GM12878 (cell line): ENCODE measurements around the gene DAD1. TPM values are rescaled to one million over a fixed set of nuclear protein-coding genes. Genes with fewer than 3 reads are reported as not detected.

ENCODE experiments used
- BCL11A ChIP-seq: IDR thresholded peaks from 2 replicates; pipeline ENCODE4 v1.6.1; 2011; ENCODE audit warnings: low read depth, low read length
- BHLHE40 ChIP-seq, 2 experiments: fragments of 450-650 bp in 1 of 2; IDR thresholded peaks; 2 replicates each; pipeline ENCODE4 v1.6.1; 2011 to 2017; ENCODE audit warnings: low read depth in 2 of 2, borderline replicate concordance in 1 of 2, improper control_type of control experiment in 1 of 2, low read length in 1 of 2, mild to moderate bottlenecking in 1 of 2
- BMI1 ChIP-seq: fragments of 450-650 bp; IDR thresholded peaks from 2 replicates; pipeline ENCODE4 v1.6.1; 2016; ENCODE audit warnings: mild to moderate bottlenecking, moderate library complexity, borderline replicate concordance
- CBX5 ChIP-seq: sonication (generic); IDR thresholded peaks from 2 replicates; pipeline ENCODE4 v1.6.1; 2016; ENCODE audit warnings: low read depth, moderate library complexity, mild to moderate bottlenecking, inconsistent platforms
- DPF2 ChIP-seq: fragments of 450-650 bp; IDR thresholded peaks from 2 replicates; pipeline ENCODE4 v1.6.1; 2017; ENCODE audit warnings: mild to moderate bottlenecking
- E4F1 ChIP-seq: fragments of 450-650 bp; IDR thresholded peaks from 2 replicates; pipeline ENCODE4 v1.6.1; 2018; ENCODE audit warnings: borderline replicate concordance, mild to moderate bottlenecking; ENCODE audit not compliant: partially characterized antibody
- FOS ChIP-seq: IDR thresholded peaks from 3 replicates; pipeline ENCODE4 v1.6.1; 2011; ENCODE audit warnings: borderline replicate concordance; ENCODE audit not compliant: insufficient read length; ENCODE audit errors: extremely low read depth
- FOXM1 ChIP-seq: IDR thresholded peaks from 2 replicates; pipeline ENCODE4 v1.6.1; 2012; ENCODE audit warnings: low read depth, mild to moderate bottlenecking, inconsistent platforms, low read length, moderate library complexity
- GATAD2B ChIP-seq: fragments of 450-650 bp; conservative IDR thresholded peaks from 2 replicates; pipeline ENCODE4 v1.6.1; 2017; ENCODE audit warnings: low read depth, mild to moderate bottlenecking, moderate library complexity
- IKZF2 ChIP-seq, 2 experiments: fragments of 450-650 bp; IDR thresholded peaks; 2 replicates each; pipeline ENCODE4 v1.6.1; 2017; ENCODE audit warnings: mild to moderate bottlenecking in 2 of 2, moderate library complexity in 2 of 2
- JUNB ChIP-seq: IDR thresholded peaks from 2 replicates; pipeline ENCODE4 v1.6.1; 2016; ENCODE audit warnings: antibody characterized with exemption, mild to moderate bottlenecking
- MYC ChIP-seq: IDR thresholded peaks from 2 replicates; pipeline ENCODE4 v1.6.1; 2011; ENCODE audit warnings: mild to moderate bottlenecking, low read length, moderate library complexity, inconsistent platforms; ENCODE audit not compliant: insufficient read depth, insufficient replicate concordance, insufficient read length, severe bottlenecking
- NBN ChIP-seq: fragments of 450-650 bp; IDR thresholded peaks from 2 replicates; pipeline ENCODE4 v1.6.1; 2016
- NFXL1 ChIP-seq: fragments of 450-650 bp; IDR thresholded peaks from 2 replicates; pipeline ENCODE4 v1.6.1; 2017; ENCODE audit warnings: antibody characterized with exemption, mild to moderate bottlenecking, borderline replicate concordance
- PAX5 ChIP-seq: IDR thresholded peaks from 2 replicates; pipeline ENCODE4 v1.6.1; 2011; ENCODE audit warnings: low read depth, low read length, borderline replicate concordance
- PML ChIP-seq: IDR thresholded peaks from 2 replicates; pipeline ENCODE4 v1.6.1; 2012; ENCODE audit warnings: low read length, inconsistent platforms
- POLR2A ChIP-seq: IDR thresholded peaks from 2 replicates; pipeline ENCODE4 v1.6.1; 2011; ENCODE audit warnings: low read depth, mild to moderate bottlenecking, low read length
- POLR2AphosphoS5 ChIP-seq: IDR thresholded peaks from 2 replicates; pipeline ENCODE4 v1.6.1; 2011; ENCODE audit warnings: mild to moderate bottlenecking, low read length, inconsistent platforms
- RFX5 ChIP-seq: IDR thresholded peaks from 2 replicates; pipeline ENCODE4 v1.6.1; 2011; ENCODE audit warnings: low read depth, low read length, improper control_type of control experiment
- SMARCA5 ChIP-seq: fragments of 450-650 bp; IDR thresholded peaks from 2 replicates; pipeline ENCODE4 v1.6.1; 2017; ENCODE audit warnings: mild to moderate bottlenecking
- SP1 ChIP-seq: IDR thresholded peaks from one replicate; pipeline ENCODE4 v1.6.1; 2011; ENCODE audit warnings: low read depth, low read length
- SPI1 ChIP-seq: IDR thresholded peaks from 2 replicates; pipeline ENCODE4 v1.6.1; 2011; ENCODE audit warnings: low read depth, mild to moderate bottlenecking, low read length, moderate library complexity, borderline replicate concordance; ENCODE audit not compliant: insufficient read depth
- YY1 ChIP-seq: IDR thresholded peaks from 2 replicates; pipeline ENCODE4 v1.6.1; 2011; ENCODE audit warnings: low read depth, mild to moderate bottlenecking, low read length
- ZNF207 ChIP-seq: fragments of 450-650 bp; IDR thresholded peaks from 2 replicates; pipeline ENCODE4 v1.6.1; 2014; ENCODE audit warnings: antibody characterized with exemption, mild to moderate bottlenecking, borderline replicate concordance
- ZNF384 ChIP-seq: IDR thresholded peaks from 2 replicates; pipeline ENCODE4 v1.6.1; 2012; ENCODE audit warnings: low read depth, mild to moderate bottlenecking, low read length, improper control_type of control experiment, borderline replicate concordance
- ZNF687 ChIP-seq: fragments of 450-650 bp; IDR thresholded peaks from 2 replicates; pipeline ENCODE4 v1.6.1; 2017; ENCODE audit warnings: mild to moderate bottlenecking, moderate library complexity
- polyA plus RNA-seq, 11 experiments: library from polyadenylated mRNA; depleted of rRNA in 4 of 11; unstranded in 6 of 11; stranded (reverse) in 5 of 11; fragments of >200 nt; fragmentation: Nextera tagmentation in 4 of 11; fragmentation: Illumina TruSeq in 1 of 11; extraction: Ambion mirVana in 4 of 11; extraction: Trizol in 1 of 11; gene quantifications; 1 replicate in 1 of 11; 2 replicates in 10 of 11; pipeline versions ENCODE4 v1.2.1 to v1.2.3, GENCODE V29; 2011 to 2016; ENCODE audit warnings: inconsistent platforms in 2 of 11, missing spikeins in 2 of 11, low read depth in 1 of 11
- total RNA-seq, 4 experiments: library from RNA; depleted of rRNA in 3 of 4; stranded (reverse); fragments of >200 nt in 3 of 4; fragmentation: Illumina TruSeq in 1 of 4; extraction: Trizol in 1 of 4; gene quantifications; 2 replicates each; pipeline versions ENCODE4 v1.2.1 to v1.2.3, GENCODE V29; 2013 to 2021

DAD1 gene
- total and polyA plus RNA-seq, 10 of the 15 experiments (the other 5 are each of a cell fraction or from before 2014, with no cell fraction given): 161 to 920 (median 319) TPM

GRCh38 chr14:22520796-22521195 lies 68.2 kb downstream of the DAD1 start (continued):
- TF ChIP-seq E4F1 (no peak), NBN (no peak), SP1 (no peak), ZNF687 (peak; percentile 47; the same call in 1 of the 2 replicates), FOS (no peak), SPI1 (peak; percentile 93), IKZF2 (IDR thresholded peaks at IDR 0.05) (peak in 1 of 2 experiments; percentile 20; a peak in 2 of 4 replicates), ZNF384 (peak; percentile 45; the same call in 1 of the 2 replicates), PAX5 (no peak), CBX5 (no peak), FOXM1 (no peak), BCL11A (no peak), YY1 (no peak), BMI1 (no peak), GATAD2B (0 out of 2 replicates have a peak, but pooled peaks have one; percentile 21), SMARCA5 (no peak), POLR2AphosphoS5 (no peak), BHLHE40 (IDR thresholded peaks at IDR 0.05; ENCODE audit: borderline replicate concordance in 1 of 2, low read depth in 2 of 2, low read length in 1 of 2) (no peak), DPF2 (0 out of 2 replicates have a peak, but pooled peaks have one; percentile 36), RFX5 (no peak), JUNB (no peak), NFXL1 (no peak), MYC (no peak), PML (no peak), POLR2A (no peak), ZNF207 (no peak)
